ENCODE data around the gene HLF.
A peak's percentile ranks its signal among the peaks of the same experiment; 100 is the strongest.

HLF gene

GRCh38 chr17:55275894-55276804, 11.4 kb downstream of the HLF start:
- no peak for DNase-seq

GRCh38 chr17:55278173-55278961, 13.6 kb downstream of the HLF start:
- no peak for DNase-seq

DNA sequence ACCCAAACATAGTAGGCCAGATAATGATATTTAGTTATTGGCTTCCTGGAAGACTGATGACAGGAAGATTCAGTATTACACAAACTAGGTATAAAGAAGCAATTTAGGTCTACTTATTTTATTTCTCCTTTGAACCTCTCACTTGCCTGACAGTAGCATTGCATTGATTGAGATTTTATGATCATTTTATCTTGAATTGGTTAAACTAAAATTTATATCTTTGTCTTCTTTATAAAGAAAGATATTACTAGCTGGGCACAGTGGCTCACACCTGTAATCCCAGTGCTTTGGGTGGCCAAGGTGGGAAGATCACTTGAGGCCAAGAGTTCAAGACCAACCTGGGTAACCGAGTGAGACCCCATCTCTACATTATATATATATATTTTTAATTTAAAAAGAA, 14.4 kb downstream of the HLF start:
- no peak for DNase-seq

DNA sequence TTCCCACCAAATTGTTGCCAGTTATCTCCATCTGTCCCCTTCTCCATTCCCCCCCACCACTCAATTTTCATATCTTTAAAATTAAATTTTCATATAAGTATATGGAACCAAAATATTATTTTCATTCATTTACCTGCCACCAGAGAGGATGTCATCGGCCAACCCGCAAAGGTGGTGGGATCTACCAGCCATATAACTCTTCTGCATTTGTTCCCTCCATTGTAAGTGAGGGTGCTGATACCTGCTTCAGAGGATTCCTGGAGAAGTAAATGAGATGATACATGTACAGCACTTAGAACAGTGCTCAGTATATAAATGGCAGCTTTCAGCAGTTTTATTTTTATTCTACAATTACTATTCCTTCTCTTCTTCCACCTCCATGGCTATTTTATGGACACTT, 15.0 kb downstream of the HLF start:
- DNase-seq: no peak

- DNase-seq: no peak
Measured at GRCh38 chr17:55280212-55280611, 15.5 kb downstream of the HLF start.

DNA sequence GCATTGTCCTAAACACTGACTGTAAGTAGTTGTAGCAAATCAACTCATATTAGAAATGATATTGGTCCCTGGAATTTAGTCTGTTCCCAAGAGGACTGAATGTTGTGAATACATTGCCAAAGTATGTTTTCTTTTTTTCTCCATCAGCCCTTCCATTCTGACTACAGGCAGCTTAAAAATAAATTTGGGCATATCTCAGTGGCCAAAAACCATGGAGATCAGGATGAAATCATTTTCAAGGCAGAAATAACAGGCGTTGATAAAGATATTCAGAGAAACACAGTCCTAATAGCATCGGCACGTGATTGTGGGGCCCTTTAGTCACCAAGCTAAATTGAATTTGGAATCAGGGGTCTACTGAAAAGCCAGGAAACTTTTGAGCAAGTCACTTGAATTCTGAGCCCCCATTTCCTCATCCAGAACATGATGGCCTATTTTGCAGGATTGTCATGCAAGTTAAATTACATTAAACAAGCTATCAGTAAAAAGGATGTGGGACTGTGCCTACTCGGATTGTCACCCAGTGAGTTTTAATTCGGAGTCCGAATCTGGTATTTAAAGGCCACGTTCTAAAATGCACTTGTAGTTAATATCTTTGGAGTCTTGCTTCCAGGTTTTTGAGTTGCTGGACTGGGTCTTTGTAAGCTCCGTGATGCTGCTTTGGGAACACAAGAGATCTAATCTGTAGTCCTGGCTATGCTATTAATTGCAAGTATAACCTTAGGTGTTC, 17.1 kb downstream of the HLF start:
- DNase-seq: no peak

DNA sequence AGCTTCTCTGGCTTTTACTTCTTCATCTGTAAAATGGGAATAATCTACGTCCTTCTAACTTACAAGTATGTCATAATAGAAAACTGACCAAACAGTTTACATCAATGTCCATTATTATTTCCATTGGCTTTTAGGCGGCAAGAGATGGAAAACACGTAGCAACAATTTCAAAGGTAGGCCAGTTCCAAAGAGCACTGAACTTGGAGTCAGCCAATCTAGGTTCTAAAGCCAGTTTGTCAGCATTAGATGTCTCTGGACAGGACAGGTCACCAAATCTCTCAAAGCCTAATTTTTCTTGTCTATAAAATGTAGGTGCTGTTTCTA, 17.6 kb downstream of the HLF start:
- no peak for DNase-seq

DNA sequence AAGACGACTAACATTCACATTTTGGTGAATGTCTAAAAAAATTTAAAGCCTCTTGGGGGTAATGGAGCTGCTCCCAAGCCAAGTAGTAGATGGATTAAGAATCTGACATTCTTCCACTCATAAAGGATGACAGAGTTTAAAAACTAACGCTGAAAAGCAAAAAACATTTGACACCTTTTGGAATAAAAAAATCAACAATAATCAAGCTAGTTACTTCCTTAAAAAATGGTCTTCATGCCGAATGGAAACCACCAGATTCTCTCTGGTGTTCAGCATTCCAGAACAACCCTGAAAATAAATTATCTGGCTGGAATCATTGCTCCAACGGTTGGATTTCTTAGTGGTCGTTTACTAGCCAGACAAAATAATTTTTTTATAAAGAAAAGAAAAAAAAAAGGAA, 18.0 kb downstream of the HLF start:
- DNase-seq: no peak

GRCh38 chr17:55283256-55283965, 18.7 kb downstream of the HLF start:
- DNase-seq: no peak

DNA sequence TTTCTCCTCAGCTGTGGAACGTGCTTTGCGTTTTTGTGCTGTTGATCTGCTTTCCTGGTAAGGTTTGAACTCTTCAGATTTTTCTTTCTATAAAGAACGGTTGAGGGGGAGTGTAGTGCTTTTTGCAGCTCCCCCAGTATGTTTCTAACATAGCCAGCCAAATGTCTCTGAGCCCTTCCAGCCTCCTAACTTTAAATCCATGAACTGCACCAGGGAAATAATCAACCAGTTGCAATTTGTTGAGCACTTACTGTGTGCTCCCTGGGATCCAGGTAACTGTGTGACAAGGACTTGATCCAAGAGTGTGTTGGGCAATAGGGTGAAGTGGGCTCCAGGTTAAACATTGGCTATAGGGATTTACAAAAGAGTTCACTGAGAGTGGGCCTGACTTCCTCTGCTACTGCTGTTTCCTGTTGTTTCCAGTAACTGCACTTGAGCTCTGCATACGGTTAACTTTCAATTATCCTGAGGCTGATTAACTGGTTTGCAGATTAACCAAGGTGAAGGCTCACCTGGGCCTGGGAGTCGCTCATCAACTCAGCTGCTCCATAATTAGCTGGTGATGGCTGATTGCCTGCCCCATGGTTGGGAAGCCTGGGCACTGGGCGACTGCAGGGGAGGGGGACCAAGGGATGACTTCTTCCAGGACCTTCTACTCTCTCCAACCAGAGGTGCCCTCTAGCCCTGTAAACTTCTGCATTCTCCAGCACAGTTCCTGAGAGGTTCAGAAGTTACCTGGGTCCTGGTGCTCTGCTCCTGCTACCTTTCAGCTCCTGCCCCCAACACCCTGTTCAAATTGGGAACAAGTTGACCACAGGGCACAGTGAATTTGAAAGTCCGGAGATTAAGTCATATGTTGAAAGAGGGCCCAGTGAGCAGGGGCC, 19.5 kb downstream of the HLF start:
- DNase-seq: no peak

DNA sequence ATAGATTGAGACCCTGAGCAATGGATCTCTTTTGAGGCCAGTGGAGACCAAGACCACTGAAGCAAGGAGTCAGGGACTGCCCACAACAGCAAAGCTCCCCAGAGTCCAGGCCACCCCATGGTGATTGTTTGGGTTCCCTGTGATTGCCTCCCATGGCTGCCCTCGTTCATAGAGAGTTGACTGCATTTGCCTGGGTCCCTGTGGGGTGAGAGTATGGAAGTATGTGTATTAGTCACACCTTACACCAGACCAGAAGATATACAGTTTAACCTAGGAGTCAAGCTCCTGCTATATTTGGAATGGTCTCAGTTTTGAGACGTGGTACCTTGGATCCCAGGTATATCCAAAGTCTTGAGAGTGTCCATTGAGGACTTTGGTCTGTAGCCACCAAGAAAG, 20.2 kb downstream of the HLF start:
- no peak for DNase-seq

- DNase-seq: peak; percentile 80
Measured at GRCh38 chr17:55285340-55286301, 20.9 kb downstream of the HLF start.

DNA sequence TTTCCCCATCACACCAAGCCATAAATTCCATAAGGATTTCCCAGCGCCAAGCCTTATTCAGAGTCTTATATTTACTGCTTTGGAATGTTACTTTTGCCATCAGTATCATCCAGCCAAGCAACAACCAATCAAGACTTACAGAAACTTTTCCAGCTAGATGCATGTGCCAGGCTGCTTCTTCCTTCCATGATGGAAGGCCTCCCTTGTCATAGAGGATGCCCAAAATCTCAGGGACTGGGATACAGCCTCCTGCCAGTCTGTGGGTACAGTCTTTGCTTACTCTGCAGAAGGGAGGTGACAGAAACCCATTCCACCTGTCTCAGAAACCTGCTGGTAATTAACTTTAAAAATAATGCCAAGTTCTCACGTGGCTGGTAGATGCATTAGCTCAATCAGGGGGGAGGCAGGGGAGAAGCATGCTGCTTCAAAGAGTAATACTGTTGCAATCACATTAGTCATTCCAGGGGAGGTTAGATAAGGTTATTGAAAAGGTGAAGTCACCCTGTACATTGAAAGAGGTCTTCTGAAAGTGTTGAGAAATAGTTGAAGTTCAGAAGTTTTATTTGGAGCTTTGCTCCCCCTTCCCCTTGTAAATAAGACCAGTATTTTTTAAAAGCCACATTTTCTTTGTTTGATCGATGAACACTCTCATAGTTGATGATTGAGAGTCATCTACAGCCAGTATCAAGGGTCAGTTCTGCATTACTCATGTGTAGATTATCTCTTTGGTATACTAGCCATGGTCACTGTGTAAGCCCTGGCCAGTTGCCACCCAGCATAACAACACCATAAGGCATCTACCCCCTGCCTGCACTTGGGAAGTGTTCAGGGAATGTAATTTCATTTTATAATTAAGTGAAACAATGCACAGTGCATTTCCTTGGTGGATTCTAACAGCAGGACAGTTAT, 22.2 kb downstream of the HLF start:
- no peak for DNase-seq

GRCh38 chr17:55288356-55289105, 23.8 kb downstream of the HLF start:
- no peak for DNase-seq

- DNase-seq: no peak
Measured at GRCh38 chr17:55289106-55289446, 24.3 kb downstream of the HLF start.

DNA sequence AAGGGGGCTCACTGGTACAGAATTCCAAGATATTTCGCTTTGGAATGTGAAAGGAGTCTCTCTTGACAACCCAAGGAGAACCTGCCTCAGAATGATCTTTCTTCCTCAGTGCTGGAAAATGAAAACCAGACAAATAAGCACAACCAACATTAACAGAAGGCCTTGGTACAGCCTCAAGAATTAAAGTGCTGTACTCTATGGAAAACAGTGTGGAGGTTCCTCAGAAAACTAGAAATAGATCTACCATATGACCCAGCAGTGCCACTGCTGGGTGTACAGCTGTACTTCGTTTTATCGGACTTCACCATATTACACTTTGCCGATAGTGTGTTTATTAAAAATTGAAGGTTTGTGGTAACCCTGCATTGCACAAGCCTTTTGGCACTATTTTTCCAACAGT, 25.2 kb downstream of the HLF start:
- DNase-seq: no peak

- DNase-seq: no peak
Measured at GRCh38 chr17:55290492-55291113, 25.8 kb downstream of the HLF start.

DNA sequence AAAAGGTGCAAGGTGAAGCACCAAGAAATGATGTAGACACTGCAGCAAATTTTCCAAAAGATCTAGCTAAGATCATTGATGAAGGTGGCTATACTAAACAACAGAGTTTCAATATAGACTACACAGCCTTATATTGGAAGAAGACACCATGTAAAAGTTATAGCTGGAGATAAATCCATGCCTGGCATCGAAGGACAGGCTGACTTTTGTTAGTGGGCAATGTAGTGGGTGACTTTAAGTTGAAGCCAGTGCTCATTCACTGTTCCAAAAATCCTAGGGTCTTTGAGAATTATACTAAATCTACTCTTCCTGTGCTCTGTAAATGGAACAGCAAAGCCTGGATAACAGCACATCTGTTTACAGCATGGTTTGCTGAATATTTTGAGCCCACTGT, 26.4 kb downstream of the HLF start:
- DNase-seq: no peak

DNA sequence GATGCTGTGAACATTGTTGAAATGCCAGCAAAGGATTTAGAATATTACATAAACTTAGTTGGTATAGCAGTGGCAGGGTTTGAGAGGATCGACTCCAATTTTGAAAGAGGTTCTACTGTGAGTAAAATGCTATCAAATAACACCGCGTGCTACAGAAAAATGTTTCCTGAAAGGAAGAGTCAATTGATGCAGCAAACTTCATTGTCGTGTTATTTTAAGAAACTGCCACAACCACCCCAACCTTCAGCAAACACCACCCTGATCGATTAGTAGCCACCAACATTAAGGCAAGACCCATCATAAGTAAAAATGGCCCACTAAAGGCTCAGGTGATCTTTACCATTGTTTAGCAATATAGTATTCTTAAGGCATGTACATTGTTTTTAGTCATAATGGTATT, 27.3 kb downstream of the HLF start:
- no peak for DNase-seq

Measured in DMS79 treated with DMSO at 0.1 percent for 48 hours (cell line).